Nephron progenitor cell (in vitro differentiated cells): ENCODE results near the gene TBC1D10A.

ENCODE experiments used
- DNase-seq: peaks from one replicate; pipeline ENCODE4 v3.0.0; 2021
- H3K27ac Mint-ChIP-seq: 2 replicates; pipeline ENCODE4 v1.8.0; 2021; ENCODE audit warnings: mild to moderate bottlenecking, moderate library complexity, mixed read lengths
- H3K27me3 Mint-ChIP-seq: 2 replicates; pipeline ENCODE4 v1.8.0; 2021; ENCODE audit warnings: mild to moderate bottlenecking, low read depth, mixed read lengths; ENCODE audit not compliant: poor library complexity
- H3K36me3 Mint-ChIP-seq: 2 replicates; pipeline ENCODE4 v1.8.0; 2021; ENCODE audit warnings: low read depth, mixed read lengths
- H3K4me1 Mint-ChIP-seq: 2 replicates; pipeline ENCODE4 v1.8.0; 2021; ENCODE audit warnings: mixed read lengths
- H3K4me3 Mint-ChIP-seq: 2 replicates; pipeline ENCODE4 v1.8.0; 2021; ENCODE audit warnings: mild to moderate bottlenecking, moderate library complexity, mixed read lengths
- H3K9me3 Mint-ChIP-seq: 2 replicates; pipeline ENCODE4 v1.8.0; 2021; ENCODE audit warnings: mild to moderate bottlenecking, moderate library complexity, mixed read lengths
- CTCF ChIP-seq: fragments of 200-600 bp; sonication (generic); IDR thresholded peaks from 2 replicates; pipeline ENCODE4 v1.5.0; 2021; ENCODE audit warnings: antibody characterized with exemption

Gene TBC1D10A

GRCh38 chr22:30289980-30290313 lies 36.8 kb downstream of the TBC1D10A start:
- DNase-seq: no peak
- TF ChIP-seq CTCF: no peak
- Mint-ChIP-seq H3K27me3 (no peaks in the 10 kb centered on the region), H3K27ac (no peak overlapping the region), H3K36me3 (no peaks in the 10 kb centered on the region), H3K4me3 (peak overlapping the region; percentile 73), H3K4me1 (peaks cover 33% of the 10 kb centered on the region), H3K9me3 (no peaks in the 10 kb centered on the region)

- peak; percentile 98 for DNase-seq
- TF ChIP-seq CTCF: no peak
- no peaks in the 10 kb centered on the region for H3K9me3 Mint-ChIP-seq
- peaks cover 35% of the 10 kb centered on the region for H3K4me1 Mint-ChIP-seq
- peak within 1 kb of the TSS; percentile 85 for H3K4me3 Mint-ChIP-seq
- H3K27ac Mint-ChIP-seq: peak within 1 kb of the TSS; percentile 73
- H3K36me3 Mint-ChIP-seq: no peaks in the 10 kb centered on the region
- H3K27me3 Mint-ChIP-seq: no peaks in the 10 kb centered on the region
These were observed 37.4 kb downstream of the TBC1D10A start, which contains the start of gene CASTOR1 for GRCh38 chr22:30289141-30289979. TSS of gene CASTOR1 (minus strand) at chr22:30289505. CDS start at chr22:30289497, 8 bp downstream.

- Mint-ChIP-seq H3K9me3 (no peaks in the 10 kb centered on the region), H3K36me3 (no peaks in the 10 kb centered on the region), H3K4me1 (peaks cover 33% of the 10 kb centered on the region), H3K4me3 (peak overlapping the region; percentile 85), H3K27ac (peak overlapping the region; percentile 73), H3K27me3 (no peaks in the 10 kb centered on the region)
- no peak for TF ChIP-seq CTCF
- no peak for DNase-seq
These were observed 38.2 kb downstream of the TBC1D10A start for GRCh38 chr22:30288419-30289140.

- H3K4me1 Mint-ChIP-seq: peaks cover 26% of the 10 kb centered on the region
- peak; percentile 70 for TF ChIP-seq CTCF
- H3K36me3 Mint-ChIP-seq: no peaks in the 10 kb centered on the region
- no peaks in the 10 kb centered on the region for H3K27me3 Mint-ChIP-seq
- no peaks in the 10 kb centered on the region for H3K9me3 Mint-ChIP-seq
- DNase-seq: peak; percentile 79
- H3K27ac Mint-ChIP-seq: peak overlapping the region; percentile 73
- H3K4me3 Mint-ChIP-seq: peak overlapping the region; percentile 85
These were observed 38.9 kb downstream of the TBC1D10A start for GRCh38 chr22:30287648-30288418.

GRCh38 chr22:30286813-30287647 lies 39.7 kb downstream of the TBC1D10A start:
- Mint-ChIP-seq H3K4me3 (no peak overlapping the region), H3K27me3 (no peaks in the 10 kb centered on the region), H3K36me3 (no peaks in the 10 kb centered on the region), H3K27ac (no peak overlapping the region), H3K9me3 (no peaks in the 10 kb centered on the region), H3K4me1 (peaks cover 26% of the 10 kb centered on the region)
- peak; percentile 97 for TF ChIP-seq CTCF
- DNase-seq: peak; percentile 85
